LNCAP (cell line): ENCODE measurements around the gene CAMK2D.

Experiments used
- TF ChIP-seq, protein P1 (sequence below): fragments of 450-650 bp; IDR thresholded peaks from 2 replicates; pipeline ENCODE4 v1.5.1; 2017; ENCODE audit warnings: mild to moderate bottlenecking

The CAMK2D gene

DNA sequence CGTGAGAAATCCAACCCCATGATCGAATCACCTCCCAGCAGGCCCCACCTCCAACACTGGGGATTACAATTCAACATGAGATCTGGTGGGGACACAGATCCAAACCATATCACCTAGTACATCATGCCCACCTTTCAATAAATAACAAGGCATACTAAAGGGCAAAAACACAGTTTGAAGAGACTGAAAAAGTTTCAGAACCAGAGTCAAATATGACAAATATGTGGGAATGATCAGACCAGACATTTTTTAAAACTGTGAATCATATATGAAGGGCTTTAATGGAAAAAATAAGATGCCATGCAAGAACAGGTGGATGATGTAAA is 167.3 kb downstream of the CAMK2D start:
- TF ChIP-seq, protein P1, sequence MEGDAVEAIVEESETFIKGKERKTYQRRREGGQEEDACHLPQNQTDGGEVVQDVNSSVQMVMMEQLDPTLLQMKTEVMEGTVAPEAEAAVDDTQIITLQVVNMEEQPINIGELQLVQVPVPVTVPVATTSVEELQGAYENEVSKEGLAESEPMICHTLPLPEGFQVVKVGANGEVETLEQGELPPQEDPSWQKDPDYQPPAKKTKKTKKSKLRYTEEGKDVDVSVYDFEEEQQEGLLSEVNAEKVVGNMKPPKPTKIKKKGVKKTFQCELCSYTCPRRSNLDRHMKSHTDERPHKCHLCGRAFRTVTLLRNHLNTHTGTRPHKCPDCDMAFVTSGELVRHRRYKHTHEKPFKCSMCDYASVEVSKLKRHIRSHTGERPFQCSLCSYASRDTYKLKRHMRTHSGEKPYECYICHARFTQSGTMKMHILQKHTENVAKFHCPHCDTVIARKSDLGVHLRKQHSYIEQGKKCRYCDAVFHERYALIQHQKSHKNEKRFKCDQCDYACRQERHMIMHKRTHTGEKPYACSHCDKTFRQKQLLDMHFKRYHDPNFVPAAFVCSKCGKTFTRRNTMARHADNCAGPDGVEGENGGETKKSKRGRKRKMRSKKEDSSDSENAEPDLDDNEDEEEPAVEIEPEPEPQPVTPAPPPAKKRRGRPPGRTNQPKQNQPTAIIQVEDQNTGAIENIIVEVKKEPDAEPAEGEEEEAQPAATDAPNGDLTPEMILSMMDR, result no peak

DNA sequence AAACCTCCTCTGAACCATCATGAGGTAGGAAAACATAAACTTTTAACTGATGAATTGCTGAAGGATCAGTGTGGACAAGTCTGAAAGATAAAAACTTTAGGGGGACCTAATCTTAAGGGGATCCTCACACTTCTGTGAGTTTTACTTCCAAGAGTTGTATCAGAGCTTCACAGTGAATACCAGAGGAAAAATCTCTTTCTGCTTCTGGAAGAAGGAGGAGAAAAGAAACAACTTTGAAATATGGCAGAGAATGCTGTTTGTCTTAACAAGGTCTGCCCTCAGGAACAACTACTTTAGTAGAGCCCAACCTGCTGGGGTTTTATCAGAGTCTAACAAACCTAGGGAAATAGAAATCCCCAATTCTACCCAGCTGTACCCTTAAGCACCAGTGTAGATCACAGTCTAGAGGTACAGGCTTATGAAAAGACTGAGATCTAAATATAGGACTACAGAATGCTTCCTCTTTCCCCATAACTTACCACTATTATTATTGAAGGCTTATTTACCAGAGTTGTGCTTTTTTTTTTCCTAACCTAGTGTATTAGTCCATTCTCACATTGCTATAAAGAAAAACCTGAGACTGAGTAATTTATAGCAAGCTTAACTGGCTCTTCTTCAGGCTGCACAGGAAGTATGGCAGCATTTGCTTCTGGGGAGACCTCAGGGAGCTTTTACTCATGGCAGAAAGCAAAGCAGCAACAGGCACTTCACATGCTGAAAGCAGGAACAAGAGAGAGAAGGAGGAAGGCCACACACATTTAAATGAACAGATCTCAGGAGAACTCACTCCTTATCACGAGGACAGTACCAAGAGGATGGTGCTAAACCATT is 167.9 kb downstream of the CAMK2D start:
- TF ChIP-seq, protein P1, result no peak

DNA sequence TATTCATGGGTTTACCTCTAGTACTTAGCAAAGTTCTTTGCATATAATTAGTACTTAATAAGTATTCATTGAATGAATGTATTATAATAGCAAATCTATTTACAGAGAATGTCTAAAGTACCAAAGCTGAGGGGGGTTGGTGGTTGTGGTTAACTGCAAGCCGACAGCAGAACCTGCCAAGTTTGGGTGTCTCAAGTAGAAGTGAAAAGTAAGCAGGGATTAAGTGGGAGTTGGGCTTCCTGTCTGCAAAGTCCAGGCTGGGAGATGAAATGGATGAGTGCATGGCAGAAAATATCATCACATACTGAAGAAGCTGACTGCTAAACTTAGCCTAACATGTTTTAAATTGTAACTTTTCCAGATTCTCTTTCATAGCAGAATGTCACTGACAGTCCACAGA is 169.6 kb downstream of the CAMK2D start:
- TF ChIP-seq, protein P1, result no peak

DNA sequence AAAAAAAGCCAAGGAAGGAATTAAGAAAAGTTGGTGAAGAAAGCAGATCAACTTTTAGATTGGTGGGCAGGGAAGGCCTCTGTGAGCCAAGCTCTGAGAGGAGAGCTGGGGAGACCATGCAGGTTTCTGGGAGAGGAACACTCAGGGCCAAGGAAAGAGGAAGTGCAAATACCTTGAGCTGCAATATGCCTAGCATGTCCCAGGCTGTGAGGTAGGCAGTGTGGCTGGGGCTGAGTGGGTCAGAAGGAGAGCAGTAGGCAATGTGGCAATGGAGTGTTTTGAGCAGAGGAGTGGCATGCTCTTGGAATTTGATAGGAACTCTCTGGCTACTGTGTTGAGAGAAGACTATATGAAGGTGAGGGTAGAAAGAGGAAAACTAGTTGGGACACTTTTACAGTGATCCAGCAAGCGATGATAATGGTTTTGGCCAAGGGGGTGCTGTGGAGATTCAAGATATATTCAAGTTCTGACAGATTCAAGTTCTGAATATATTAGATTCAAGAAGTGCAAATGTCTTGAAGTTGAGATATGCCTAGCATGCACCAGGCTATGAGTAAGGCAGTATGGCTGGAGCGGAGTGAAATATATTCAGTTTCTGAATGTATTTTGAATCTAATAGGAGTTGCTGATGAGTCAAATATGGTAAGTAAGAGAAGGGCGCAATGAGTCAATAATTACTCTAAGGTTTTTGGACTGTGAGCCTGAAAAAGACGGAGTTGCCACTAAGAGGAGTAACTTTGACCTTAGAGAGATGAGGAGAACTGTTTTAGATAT is 172.5 kb downstream of the CAMK2D start:
- TF ChIP-seq, protein P1, result no peak

DNA sequence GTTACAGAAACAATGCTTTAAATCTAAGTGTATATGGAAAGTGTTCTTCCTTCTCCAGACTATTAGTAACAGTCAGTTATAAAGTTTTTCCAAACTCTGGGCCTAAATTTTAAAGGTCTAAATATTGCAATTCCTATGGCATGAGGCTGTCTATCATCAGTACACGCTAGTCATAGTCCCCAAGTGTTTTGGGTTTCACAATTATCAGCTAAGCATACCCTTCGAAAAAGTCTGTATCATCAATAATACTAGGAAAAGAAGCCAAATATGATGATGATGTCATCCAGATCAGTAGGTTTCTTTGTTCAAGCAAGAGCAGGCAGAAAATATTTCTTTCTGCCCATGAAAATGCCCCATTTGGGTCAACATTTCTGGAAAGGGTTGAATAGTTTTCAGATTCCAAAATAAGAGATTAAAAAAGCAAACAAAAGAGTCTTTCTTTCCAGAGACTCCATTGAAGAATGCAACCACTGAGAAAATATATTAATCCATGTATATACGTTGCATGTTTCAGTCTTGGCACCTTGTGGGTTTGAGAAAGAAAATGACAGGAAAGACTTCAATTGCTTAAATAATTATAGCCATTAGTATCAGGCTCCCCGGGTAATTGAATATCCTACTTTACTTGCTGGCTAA is 173.8 kb downstream of the CAMK2D start:
- TF ChIP-seq, protein P1, result no peak

DNA sequence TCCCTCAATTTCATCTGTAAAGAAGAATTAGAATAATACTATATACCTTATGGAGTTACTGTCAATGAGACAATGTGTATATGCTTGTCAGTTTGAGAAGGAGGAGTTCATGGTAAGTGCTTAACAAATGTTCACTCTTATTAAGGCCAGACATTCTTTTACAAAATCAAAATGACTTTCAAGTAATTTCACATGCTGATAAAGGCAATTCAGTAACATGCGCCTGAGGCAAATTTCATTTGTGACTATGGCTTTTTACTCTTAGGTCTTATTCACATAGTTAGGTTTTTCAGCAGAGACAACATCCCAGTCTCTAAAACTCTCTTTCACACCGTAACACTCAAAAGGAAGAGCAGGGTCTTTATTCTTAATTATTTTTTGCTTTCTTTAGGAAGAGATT is 174.4 kb downstream of the CAMK2D start:
- TF ChIP-seq, protein P1, result no peak

DNA sequence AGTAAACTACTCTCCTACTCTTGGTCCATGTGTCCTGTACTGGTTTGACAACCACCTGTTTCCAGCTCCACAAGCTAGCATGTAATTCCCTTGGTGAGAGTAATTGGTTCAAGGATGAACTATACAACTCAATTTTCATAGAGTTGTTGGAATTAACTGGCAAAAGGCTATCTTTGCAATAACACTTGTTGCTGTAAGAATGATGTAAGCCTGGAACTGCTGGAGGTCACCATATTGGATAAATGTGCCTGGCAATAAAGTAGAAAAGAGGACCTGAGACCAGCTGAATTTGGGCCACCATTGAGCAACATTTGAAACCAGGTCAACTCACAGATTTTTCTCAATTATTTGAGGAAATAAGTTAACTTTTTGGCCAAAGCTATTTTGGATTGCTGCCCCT is 175.5 kb downstream of the CAMK2D start:
- TF ChIP-seq, protein P1, result no peak
